Tibial nerve (tissue), 4 donors: ENCODE data around the gene SPDYE4.

Experiments used
- EP300 ChIP-seq, 2 donors: sonication (generic); formaldehyde crosslinking; IDR thresholded peaks; one replicate each; pipeline ENCODE4 v1.6.1; 2017; ENCODE audit warnings: antibody characterized with exemption in 2 of 2, mild to moderate bottlenecking in 1 of 2
- POLR2A ChIP-seq, 2 donors: fragments of 450-650 bp; IDR thresholded peaks; one replicate each; pipeline ENCODE4 v1.6.1; 2017; ENCODE audit warnings: antibody characterized with exemption in 2 of 2, mild to moderate bottlenecking in 2 of 2, moderate library complexity in 2 of 2
- TF ChIP-seq, protein P1 (sequence below), 5 experiments: fragments of 200-600 bp in 3 of 5; fragments of 450-650 bp in 2 of 5; sonication (generic) in 3 of 5; IDR thresholded peaks; one replicate each; pipeline ENCODE4 v1.5.1; 2016 to 2019; ENCODE audit warnings: antibody characterized with exemption in 5 of 5, mild to moderate bottlenecking in 3 of 5, moderate library complexity in 2 of 5

DNA sequence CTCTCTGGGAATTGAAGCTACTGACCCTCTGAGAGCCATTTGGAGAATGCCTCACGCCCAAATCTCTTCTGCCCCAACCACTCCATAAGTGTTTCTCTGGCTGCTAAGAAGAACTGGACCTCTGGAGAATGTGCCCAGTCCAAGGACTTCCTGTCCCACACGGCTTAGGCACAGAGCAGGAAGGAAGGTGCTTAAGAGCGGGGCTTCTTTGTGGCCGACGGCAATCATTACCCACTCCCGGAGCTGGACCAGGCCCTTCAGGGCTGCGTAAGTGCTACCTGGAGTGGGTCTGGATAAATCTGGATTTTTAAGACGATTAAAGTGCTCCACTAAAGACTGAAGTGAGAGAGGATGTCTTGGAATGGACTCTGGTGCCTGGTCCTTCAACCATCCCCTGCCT is 15.5 kb downstream of the SPDYE4 start:
- TF ChIP-seq POLR2A (IDR thresholded peaks at IDR 0.05) (no peak), EP300 (IDR thresholded peaks at IDR 0.05) (no peak)
- TF ChIP-seq, protein P1, sequence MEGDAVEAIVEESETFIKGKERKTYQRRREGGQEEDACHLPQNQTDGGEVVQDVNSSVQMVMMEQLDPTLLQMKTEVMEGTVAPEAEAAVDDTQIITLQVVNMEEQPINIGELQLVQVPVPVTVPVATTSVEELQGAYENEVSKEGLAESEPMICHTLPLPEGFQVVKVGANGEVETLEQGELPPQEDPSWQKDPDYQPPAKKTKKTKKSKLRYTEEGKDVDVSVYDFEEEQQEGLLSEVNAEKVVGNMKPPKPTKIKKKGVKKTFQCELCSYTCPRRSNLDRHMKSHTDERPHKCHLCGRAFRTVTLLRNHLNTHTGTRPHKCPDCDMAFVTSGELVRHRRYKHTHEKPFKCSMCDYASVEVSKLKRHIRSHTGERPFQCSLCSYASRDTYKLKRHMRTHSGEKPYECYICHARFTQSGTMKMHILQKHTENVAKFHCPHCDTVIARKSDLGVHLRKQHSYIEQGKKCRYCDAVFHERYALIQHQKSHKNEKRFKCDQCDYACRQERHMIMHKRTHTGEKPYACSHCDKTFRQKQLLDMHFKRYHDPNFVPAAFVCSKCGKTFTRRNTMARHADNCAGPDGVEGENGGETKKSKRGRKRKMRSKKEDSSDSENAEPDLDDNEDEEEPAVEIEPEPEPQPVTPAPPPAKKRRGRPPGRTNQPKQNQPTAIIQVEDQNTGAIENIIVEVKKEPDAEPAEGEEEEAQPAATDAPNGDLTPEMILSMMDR (IDR thresholded peaks at IDR 0.05) = no peak
